ENCODE results near the gene B4GALNT4. TPM values are rescaled to one million over a fixed set of nuclear protein-coding genes. Genes with fewer than 3 reads are reported as not detected.

Gene B4GALNT4
- total and polyA plus RNA-seq, 2 of the 4 experiments (the other 2 are of a cell fraction) = 5.2 to 38.6 TPM

DNA sequence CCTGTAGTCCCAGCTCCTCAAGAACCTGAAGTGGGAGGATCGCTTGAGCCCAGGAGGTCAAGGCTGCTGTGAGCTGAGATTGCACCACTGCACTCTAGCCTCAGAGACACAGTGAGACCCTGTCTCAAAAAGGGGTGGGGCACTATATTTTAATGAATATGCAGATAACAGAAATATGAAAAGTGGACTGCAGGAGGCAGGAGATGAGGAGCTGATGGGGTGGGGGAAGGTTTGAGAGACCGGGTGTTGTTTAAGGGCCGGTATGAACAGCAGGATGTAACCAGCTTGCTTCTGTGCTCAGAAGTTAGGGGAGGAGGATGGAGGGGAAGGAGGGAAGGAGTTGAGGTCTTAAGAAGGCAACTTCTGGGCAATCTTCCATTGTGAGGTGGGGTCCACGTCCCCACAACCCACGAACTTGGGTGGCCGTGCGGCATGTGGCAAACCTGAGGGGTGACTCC lies 1.3 kb upstream of the B4GALNT4 start:
- Histone ChIP-seq H4K20me1 (ENCODE audit: insufficient read depth, low read length) (peaks cover 13% of the 10 kb centered on the region; the same call in 1 of the 2 replicates), H3K27ac (ENCODE audit: insufficient read depth, low read length) (no peak overlapping the region), H3K14ac (replicated peaks; ENCODE audit: low read depth, low read length) (no peak overlapping the region), H3K56ac (ENCODE audit: extremely low read depth, insufficient read depth, low read length) (no peak overlapping the region), H2AK9ac (replicated peaks; ENCODE audit: low read depth, low read length, poor library complexity) (no peak overlapping the region), H2BK20ac (ENCODE audit: low read depth, low read length) (no peak overlapping the region), H2BK120ac (ENCODE audit: low read depth, low read length) (no peak overlapping the region), H3K9me3 (ENCODE audit: control insufficient read depth, insufficient read depth, low read length) (no peaks in the 10 kb centered on the region), H3K4ac (ENCODE audit: low read depth, low read length) (no peak overlapping the region), H2AK5ac (ENCODE audit: low read depth, low read length) (no peak overlapping the region), H3K9ac (ENCODE audit: low read depth, low read length) (no peak overlapping the region), H2BK15ac (ENCODE audit: low read depth, low read length) (no peak overlapping the region), H3K4me1 (ENCODE audit: control insufficient read depth, insufficient read depth, low read length) (peaks cover 7% of the 10 kb centered on the region), H3K79me1 (ENCODE audit: low read depth in 1 of 2, low read length in 2 of 2) (0 out of 4 replicates have a peak, but pooled peaks cover 0 to 2% of the 10 kb centered on the region in 2 experiments), H3K4me3 (ENCODE audit: insufficient read depth, low read depth, low read length) (no peak overlapping the region), H3K9me1 (ENCODE audit: insufficient read depth, low read length) (no peaks in the 10 kb centered on the region), H3K36me3 (ENCODE audit: control insufficient read depth, insufficient read depth, low read length) (peaks cover 10% of the 10 kb centered on the region; the same call in 1 of the 2 replicates), H2BK5ac (ENCODE audit: low read depth, low read length, poor library complexity, severe bottlenecking) (no peak overlapping the region), H3K27me3 (ENCODE audit: control insufficient read depth, insufficient read depth, low read length) (peaks cover 17% of the 10 kb centered on the region), H4K8ac (ENCODE audit: low read depth in 2 of 2, low read length in 2 of 2) (no peak overlapping the region), H4K91ac (ENCODE audit: insufficient read depth, low read depth, low read length) (no peak overlapping the region), H2AFZ (replicated peaks; ENCODE audit: low read length, poor library complexity) (peak overlapping the region; percentile 85), H3K18ac (ENCODE audit: low read depth, low read length) (no peak overlapping the region), H4K5ac (ENCODE audit: low read depth, low read length) (no peak overlapping the region), H3K23ac (ENCODE audit: low read depth, low read length) (peak overlapping the region; percentile 89), H3K4me2 (ENCODE audit: low read depth, low read length) (no peak overlapping the region)
- 17% methylated on average over 2 of the region's 7 CpGs; no CpG with 5 or more reads in 1 of the 2 experiments for WGBS, 2 experiments (ENCODE audit: extremely low coverage in 2 of 2, insufficient read length in 1 of 2)
- in situ Hi-C loops (cut with MboI; ENCODE audit: low sequenced_read_pairs) (no loop called here), intact Hi-C loops (cut with micrococcal nuclease) (loop anchor here (10.0 kb wide), 1 partner anchor 77 kb away; the partner anchor contains the start of gene ANO9), dilution Hi-C loops (cut with HindIII; ENCODE audit: low sequenced_read_pairs, unreplicated experiment) (no loop called here)
- DNase-seq (no peak), ATAC-seq (ENCODE audit: low read depth) (no peak)
- BruUV-seq (replicated peaks) = no TSS peak
- POLR2A ChIA-PET (ENCODE audit: unreplicated experiment) = no interaction called here
- CTCF ChIA-PET = interaction anchor here (1.3 kb wide), 1 partner anchor 81 kb away, joined by 3 read pairs; no protein-coding TSS in a partner anchor
- TF ChIP-seq FOS (IDR thresholded peaks at IDR 0.05; ENCODE audit: low read depth, low read length) = no peak
- TF ChIP-seq POLR2A (IDR thresholded peaks at IDR 0.05; ENCODE audit: low read depth, low read length) = no peak
- TF ChIP-seq RCOR1 (IDR thresholded peaks at IDR 0.05; ENCODE audit: insufficient replicate concordance, low read length) = no peak
- TF ChIP-seq CEBPB (IDR thresholded peaks at IDR 0.05; ENCODE audit: low read depth, low read length) = no peak
- no peak for TF ChIP-seq MXI1 (IDR thresholded peaks at IDR 0.05; ENCODE audit: borderline replicate concordance, low read depth, low read length)
- TF ChIP-seq, protein P1, sequence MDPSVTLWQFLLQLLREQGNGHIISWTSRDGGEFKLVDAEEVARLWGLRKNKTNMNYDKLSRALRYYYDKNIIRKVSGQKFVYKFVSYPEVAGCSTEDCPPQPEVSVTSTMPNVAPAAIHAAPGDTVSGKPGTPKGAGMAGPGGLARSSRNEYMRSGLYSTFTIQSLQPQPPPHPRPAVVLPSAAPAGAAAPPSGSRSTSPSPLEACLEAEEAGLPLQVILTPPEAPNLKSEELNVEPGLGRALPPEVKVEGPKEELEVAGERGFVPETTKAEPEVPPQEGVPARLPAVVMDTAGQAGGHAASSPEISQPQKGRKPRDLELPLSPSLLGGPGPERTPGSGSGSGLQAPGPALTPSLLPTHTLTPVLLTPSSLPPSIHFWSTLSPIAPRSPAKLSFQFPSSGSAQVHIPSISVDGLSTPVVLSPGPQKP (IDR thresholded peaks at IDR 0.05; ENCODE audit: borderline replicate concordance, low read depth, low read length) = no peak
- no peak for TF ChIP-seq RAD21 (IDR thresholded peaks at IDR 0.05; ENCODE audit: low read length)
- no peak for TF ChIP-seq SMC3 (IDR thresholded peaks at IDR 0.05; ENCODE audit: low read depth, low read length)
- no peak for TF ChIP-seq BHLHE40 (IDR thresholded peaks at IDR 0.05; ENCODE audit: low read depth, low read length)
- no peak for TF ChIP-seq CHD1 (IDR thresholded peaks at IDR 0.05; ENCODE audit: low read depth, low read length)
- TF ChIP-seq, protein P2, sequence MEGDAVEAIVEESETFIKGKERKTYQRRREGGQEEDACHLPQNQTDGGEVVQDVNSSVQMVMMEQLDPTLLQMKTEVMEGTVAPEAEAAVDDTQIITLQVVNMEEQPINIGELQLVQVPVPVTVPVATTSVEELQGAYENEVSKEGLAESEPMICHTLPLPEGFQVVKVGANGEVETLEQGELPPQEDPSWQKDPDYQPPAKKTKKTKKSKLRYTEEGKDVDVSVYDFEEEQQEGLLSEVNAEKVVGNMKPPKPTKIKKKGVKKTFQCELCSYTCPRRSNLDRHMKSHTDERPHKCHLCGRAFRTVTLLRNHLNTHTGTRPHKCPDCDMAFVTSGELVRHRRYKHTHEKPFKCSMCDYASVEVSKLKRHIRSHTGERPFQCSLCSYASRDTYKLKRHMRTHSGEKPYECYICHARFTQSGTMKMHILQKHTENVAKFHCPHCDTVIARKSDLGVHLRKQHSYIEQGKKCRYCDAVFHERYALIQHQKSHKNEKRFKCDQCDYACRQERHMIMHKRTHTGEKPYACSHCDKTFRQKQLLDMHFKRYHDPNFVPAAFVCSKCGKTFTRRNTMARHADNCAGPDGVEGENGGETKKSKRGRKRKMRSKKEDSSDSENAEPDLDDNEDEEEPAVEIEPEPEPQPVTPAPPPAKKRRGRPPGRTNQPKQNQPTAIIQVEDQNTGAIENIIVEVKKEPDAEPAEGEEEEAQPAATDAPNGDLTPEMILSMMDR (conservative IDR thresholded peaks at IDR 0.05; ENCODE audit: low read depth, low read length) = no peak
- TF ChIP-seq, protein P3, sequence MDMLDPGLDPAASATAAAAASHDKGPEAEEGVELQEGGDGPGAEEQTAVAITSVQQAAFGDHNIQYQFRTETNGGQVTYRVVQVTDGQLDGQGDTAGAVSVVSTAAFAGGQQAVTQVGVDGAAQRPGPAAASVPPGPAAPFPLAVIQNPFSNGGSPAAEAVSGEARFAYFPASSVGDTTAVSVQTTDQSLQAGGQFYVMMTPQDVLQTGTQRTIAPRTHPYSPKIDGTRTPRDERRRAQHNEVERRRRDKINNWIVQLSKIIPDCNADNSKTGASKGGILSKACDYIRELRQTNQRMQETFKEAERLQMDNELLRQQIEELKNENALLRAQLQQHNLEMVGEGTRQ (IDR thresholded peaks at IDR 0.05; ENCODE audit: low read depth, low read length) = no peak
